LoVo (cell line): ENCODE data around the gene IQCH.
"Not testable (repeated sequence)": the region's sequence is repeated elsewhere in the genome, so short reads cannot be mapped to it uniquely, and the experiment has no call there.

Experiments used
- DNase-seq: peaks from one replicate; pipeline ENCODE4 v3.0.0-alpha.2; 2016; ENCODE audit warnings: low spot score

Gene IQCH

DNA sequence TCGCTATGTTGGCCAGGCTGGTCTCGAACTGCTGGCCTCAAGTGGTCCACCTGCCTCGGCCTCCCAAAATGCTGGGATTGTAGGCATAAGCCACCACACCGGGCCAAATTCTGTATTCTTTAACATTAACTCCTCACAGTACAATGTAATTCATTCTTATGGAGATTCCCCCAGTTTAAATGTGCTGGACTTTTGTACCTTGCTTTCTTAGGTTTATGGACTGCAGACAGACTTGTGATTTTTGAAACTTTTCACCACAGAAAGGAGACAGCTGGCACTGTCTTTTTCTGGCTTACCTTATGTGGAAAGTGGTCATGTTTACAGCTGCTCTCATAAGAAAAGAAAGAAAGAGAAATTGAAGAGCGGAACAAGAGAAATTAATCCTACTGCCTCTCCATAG lies 103.8 kb downstream of the IQCH start:
- DNase-seq: no peak

DNA sequence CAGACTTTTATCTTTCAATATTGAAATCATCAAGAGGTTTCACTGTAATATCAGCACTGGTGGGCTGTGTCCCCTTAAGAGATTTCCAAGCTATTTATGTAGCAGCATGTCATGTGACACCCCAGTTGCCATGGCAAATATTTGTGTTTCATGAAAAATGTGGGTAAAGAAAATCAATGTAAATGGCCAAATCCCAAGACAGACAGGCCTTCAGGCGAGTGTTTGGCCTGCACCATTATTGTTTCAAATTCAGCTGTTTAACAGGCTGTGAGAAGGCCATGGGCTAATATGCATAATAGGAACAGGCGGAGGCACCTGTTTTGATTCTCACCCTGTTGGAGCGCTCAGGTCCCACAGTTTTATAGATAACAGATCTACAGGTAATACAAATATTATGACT lies 104.2 kb downstream of the IQCH start:
- no peak for DNase-seq

DNA sequence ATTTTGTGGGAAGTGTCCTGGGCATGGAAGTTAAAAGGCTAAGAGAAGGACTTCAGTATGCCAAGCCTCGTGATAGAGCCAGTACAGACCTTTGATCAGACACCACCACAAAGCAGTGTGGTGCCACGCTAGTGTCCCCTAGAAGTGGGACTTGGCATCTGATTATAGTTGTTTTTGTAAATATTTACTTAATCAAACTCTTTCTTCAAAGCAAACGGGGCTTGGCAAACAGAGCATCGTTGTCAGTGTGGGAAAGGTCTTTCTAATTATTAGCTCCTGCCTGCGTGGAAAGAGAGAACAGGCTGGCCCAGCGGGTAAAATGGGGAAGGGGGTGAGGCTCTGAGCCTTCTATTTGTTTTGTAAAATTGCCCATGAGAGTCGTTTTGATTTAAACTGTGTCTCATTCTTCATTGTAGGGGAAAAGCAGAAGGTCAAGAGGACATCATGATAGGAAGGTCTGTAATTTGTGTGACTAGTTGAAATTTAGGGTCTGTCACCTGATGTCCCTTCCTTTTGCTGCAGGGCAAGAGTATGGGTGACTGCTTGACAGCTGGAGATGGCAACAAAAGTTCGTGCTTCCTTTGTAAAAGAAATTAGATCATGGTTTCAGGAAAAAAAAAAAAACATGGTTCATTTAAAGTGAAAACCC lies 105.0 kb downstream of the IQCH start:
- no peak for DNase-seq

DNA sequence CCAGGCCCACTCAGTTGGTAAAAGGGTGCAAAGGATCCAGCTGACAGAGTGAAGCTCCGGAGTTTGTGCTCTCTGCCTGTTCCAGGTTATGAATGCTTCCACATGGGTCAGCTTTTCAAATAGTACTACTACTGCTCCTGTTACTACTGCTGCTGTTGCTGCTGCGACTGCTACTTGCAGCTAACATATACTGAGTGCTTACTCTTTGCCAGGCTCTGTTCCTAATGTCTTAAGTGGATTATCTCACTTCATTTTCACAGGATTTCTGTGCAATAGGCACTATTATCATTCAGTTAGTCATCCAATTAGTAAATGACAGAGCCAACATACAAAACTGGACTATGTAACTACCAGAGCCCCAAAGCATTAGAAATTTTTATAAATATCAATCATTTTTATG lies 106.5 kb downstream of the IQCH start:
- no peak for DNase-seq

DNA sequence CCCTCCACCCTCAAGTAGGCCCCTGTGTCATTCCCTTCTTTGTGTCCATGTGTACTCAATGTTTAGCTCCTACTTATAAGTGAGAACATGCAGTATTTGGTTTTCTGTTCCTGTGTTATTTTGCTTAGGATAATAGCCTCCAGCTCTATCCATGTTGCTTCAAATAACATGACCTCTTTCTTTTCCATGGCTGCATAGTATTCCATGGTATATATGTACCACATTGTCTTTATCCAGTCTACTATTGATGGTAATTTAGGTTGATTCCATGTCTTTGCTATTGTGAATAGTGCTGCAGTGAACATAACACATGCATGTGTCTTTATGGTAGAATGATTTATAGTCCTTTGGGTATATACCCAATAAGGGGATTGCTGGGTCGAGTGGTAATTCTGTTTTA lies 109.1 kb downstream of the IQCH start:
- DNase-seq: not testable (repeated sequence)

DNA sequence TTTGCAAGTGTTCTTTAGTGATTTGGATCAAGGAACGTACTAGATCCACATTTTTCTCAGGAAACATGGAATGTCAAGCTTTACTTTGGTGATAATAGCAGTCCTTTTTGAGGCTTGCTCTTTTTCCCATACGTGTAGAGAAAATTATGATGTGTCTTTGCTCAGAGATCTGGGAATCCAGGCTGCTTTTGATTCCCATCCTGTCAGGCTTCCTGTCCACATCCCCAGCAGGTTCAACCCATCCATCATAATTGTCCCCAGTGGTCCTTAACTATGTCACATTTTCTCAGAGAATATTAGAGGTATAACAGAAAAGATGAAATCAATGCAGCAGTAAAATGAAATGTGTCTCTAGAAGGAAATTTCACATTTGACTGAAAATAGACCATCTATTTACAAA lies 111.4 kb downstream of the IQCH start:
- no peak for DNase-seq

DNA sequence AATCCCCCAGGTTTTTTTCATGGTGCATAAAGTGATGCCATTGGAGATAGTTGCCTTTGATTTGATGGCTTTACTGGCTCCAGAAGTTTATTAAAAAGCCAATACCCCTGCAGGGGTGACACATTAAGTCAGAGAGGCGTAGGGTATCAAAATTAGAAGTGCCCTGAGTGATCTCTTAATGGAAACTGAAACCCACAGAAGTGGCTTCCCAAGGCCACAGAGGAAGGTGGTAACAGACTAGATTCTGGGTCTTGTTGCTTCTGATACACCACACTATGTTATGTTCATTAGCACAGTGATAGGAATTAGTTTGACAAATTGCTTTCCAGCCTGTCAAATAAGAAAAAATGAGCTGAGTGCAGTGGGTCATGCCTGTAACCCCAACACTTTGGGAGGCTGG lies 112.3 kb downstream of the IQCH start:
- no peak for DNase-seq

DNA sequence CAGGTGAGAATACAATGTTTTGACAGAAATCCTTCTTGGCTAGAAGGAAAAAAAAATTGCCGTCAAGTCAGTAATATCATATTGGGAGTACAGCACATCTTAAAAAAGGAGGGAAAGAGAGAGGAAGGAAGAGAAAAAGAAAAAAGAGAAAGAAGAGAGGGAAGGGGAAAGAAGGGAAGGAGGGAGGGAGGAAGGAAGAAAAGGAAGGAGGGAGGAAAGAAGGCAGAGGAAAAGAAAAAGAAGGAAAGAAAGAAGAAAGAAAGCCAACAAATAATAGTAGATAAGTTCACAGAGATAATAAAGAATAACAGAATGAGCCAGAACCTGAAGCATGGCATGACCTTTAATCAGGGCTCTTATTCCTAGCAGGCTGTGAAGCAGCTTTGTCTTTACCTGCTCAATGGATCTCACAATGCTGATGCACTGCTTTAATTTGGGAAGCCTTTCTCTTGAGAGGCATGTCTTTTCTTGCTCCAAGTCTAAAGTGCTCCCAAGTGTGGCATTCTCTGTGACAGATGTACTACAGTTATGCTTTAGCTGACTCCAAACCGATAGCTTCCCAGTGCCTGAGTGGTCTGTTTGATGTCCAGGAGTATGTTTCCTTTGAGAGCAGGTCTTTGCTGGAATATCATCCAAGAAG lies 114.9 kb downstream of the IQCH start:
- no peak for DNase-seq

DNA sequence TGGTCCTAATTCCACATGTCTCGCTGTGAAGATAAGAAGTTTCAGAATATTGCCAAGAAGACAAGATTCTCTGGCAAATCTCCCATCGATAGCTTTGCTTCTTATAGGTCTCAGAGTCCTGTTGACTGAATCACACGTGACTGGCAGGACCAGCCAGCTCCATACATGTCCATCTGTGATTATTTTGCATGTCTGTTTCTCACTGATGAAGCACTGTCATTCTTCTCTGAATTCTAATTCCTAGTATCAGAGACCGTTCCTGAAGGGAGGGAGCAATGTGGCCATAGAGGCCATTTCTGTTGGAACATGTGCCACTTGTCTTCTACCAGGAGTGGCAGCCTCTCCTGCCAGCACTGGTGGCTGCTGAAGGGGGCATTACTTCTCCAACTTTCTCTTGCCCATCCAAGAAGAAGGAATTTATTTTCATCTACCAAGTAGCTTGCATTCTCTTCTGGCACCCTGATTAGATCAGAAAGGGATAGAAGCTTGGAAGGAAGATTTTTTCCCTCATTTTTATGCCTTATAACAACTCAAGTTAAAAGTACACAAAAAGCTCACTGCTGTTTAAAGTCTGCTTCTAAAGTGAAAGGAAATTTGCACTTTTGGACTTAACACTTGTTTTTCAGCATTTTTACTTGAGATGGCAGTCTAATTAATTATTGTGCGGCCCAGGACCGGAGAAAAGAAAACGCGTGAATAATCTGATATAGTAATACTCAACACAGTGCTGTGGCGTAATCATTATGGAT lies 115.8 kb downstream of the IQCH start:
- DNase-seq: no peak

DNA sequence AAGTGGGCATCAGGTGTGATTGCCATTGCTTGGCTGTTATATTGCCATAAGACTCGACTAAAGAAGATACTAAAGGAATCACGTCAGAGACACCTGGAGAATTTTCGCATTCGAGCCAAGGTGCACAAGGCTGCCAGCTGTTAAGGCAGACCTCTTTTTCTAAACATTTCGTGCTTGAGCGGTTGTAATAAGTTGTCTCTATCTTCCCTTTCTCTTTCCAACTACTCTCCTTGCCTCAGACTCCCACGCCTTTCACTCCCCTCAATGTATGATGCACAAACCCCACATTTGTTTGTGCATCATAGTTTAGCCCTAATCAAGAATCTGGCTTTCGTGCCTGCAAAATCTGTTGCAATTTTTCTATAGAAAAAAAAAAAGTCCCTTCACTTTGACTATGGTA lies 118.0 kb downstream of the IQCH start:
- no peak for DNase-seq

DNA sequence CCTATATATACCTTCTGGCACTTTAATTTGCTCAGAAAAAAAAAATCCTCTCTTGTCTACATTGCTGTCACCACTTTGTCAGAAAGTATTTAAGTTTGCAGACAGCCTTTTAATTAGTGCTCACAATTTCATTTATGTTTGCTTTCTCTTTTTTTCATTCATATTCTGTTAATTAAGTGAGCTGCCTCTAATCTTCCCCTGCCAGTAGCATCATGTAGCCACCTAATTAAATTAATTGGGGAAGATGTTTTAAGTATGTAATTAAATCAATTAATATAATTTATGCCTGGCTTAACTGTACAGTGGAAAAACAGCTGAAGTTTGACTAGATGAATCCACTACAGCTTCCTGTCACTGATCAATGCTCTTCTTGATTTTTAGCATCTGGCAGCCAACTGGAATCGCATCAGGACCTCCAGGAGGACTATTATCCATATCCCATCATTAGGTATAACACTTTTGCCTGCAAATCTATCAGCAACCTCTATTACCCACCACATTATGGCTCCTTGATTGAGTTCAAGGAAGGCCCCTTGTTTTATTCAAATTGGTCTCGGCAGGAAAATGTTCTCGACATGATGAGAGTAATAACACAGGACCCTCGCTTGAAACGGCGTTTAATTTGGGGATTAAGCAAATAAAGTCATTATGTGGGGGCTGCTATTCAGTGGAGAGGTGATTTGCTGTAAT lies 118.5 kb downstream of the IQCH start:
- DNase-seq: no peak

DNA sequence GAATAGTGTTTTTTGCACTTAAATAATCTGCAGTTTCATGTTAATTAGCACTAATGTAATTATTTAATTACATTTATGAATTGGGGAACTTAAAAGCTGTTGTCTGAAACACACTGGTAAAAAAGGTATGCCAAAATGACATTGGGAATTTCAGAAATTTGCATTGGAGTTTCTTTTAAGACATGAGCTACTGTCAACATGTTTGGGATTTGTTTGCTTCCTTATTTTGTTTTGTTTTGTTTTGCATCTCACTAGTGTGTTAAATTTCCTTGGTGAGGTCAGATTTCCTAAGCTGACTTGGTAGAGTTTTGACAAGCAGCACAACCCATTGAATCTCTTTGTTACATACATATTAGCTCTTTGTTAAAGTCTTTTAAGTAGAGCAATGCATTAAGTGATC lies 119.4 kb downstream of the IQCH start:
- DNase-seq: no peak

DNA sequence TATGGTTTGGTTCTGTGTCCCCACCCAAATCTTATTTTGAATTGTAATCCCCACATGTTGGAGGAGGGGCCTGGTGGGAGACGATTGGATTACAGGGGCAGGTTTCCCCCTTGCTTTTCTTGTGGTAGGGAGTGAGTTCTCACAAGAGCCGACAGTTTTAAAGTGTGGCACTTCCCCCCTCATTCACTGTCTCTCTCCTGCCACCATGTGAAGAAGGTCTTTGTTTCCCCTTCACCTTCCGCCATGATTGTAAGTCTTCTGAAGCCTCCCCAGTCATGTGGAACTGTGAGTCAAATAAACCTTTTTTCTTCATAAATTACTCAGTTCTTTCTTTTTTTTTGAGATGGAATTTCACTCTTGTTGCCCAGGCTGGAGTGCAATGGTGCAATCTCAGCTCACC lies 124.9 kb downstream of the IQCH start:
- no peak for DNase-seq

DNA sequence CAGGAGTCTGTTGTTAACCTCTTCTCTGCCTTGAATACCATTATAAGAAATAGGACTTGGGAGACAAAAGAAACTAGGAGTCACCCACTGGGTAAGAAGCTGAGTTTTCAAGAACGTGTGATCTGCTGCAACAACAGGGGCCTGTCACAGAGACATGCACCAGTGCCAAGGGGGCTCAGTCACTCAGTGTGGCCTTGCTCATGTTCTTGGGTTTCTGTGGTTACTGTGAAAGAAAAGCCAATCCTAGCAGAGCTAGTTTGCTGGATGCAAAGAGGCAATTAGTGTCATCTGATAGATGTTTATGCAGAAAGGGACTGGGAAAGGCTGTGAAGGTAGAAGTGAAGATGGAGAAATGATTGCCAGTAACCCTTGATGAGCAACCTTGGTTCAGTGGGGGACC lies 126.3 kb downstream of the IQCH start:
- DNase-seq: no peak

DNA sequence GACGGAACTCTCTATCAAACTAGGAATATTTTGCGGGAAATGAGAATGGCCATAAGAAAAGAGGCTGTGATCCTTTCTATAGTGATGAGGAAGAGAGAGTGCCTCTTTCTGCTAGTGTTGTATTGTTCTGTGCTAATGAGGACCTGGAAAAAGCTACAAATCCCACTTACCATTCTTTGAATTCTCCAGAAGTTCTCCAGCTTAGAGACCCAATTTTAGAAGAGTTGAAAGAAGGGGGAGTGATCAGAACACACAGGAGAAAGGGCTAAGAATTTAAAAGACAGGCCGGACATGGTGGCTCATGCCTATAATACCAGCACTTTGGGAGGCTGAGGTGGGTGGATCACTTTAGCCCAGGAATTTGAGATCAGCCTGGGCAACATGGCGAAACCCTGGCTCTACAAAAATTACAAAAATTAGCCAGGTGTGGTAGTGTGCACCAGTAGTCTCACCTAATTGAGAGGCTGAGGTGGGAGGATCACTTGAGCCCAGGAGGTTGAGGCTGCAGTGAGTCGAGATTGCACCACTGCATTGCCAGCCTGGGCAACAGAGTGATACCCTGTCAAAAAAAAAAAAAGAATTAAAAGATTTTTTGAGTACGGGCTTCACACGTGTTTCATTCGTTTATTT lies 126.9 kb downstream of the IQCH start:
- no peak for DNase-seq

DNA sequence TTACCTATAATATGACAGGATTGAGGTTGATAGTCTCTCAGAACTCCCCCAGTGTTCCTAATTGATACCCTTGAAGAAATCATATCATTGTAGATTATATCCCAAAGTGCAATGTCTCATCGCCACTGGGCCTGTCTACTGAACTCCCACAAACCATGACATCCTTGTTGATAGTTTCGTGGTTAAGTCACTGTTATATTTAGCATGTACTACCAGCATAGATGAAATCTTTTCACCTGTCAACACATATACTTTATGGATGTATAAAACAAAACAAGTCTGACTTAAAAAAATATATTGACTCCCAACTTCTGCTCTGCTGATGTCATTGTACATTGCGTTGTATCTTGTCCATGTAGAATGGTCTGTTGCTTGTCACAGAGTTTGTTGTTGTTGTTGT lies 128.1 kb downstream of the IQCH start:
- no peak for DNase-seq

DNA sequence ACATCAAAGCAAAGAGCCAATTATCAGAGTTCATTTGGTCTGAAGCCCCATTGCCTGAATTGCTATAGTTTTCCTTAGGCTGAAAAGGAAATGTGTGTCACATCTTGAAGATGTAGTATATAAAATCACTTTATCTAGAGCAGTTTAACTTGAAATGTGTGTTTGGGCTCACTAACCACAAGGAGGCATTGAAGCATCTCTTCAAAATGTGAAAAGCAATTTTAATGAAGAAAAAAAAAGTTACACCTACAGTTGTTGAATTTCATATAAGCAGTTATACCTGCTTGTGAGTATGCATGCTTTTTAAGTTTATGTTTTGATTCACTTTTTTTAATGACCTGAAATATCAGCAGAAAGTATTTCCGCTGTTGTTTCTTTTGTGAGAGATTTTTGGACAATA lies 129.3 kb downstream of the IQCH start:
- DNase-seq: no peak

DNA sequence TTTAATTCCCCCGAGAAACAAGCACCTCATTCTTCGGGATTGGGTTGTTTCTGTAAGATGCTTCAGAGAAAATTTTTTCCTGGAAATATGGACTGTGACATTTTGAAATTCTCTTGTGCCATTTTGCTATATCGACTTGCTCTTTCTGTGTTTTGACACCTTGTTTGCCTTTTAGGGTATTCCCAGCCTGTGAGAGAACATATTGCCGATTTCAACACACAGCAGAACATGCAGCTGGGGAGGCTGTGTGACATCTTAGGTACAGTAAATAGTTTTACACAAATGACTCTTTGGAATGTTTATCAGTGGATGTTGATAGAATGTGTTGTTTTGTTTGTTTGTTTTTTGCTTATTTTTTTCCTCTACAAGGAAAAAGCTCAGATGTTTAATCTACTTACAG lies 130.2 kb downstream of the IQCH start:
- no peak for DNase-seq

DNA sequence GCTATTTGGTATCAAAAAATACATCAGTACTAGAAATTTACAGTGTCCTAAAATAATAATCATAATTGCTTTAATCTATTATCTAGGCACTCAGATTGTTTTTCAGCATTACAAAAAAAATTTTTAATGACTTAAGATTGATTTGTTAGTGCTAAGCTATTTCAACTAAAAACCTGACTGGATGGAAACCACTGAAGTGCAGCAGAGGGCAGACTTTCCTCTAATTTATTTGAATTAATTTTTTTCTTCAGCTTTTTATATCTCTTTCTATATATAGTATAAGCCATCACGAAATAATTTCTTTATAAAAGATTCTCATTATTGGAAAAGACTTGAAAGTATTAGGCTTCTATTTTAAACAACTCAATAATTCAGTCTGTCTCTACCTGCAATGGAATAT lies 131.4 kb downstream of the IQCH start:
- DNase-seq: no peak

DNA sequence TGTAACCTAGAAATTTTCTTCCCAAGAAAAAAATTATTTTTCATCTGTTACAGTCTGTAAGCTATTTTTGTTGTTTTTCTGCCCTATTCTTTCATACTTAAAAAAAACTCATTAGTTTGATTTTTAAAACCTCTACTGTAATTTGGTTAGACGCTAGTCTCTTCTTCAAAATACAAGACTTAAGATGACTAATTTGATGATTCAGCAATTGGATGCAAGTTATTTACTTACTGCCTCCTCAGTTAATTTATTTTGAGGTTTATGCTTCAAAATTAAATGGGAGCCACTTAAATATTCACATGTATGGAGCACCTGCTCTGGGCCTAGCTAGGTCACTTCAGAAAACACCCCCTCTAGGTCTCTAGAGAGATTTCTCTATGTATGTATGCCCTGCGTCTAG lies 132.4 kb downstream of the IQCH start:
- DNase-seq: no peak

DNA sequence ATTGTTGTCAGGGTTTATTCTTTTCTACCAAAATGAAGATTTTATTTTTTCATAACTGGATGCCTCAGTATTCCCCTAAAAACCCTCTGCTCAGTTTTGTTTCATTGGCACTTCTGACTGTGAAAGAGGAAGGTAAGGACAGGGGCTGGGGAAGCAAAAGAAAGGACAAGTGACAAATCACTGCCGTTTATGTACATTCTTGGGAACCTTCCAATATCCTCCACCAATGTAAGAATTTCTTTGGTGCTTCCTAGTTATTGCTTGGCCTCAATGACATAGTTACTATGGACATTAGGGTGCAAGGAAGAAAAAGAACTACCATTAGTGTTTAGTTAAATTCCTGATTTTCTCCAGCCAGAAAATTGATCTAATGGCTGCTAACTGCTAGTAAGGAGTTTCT lies 135.4 kb downstream of the IQCH start:
- no peak for DNase-seq

DNA sequence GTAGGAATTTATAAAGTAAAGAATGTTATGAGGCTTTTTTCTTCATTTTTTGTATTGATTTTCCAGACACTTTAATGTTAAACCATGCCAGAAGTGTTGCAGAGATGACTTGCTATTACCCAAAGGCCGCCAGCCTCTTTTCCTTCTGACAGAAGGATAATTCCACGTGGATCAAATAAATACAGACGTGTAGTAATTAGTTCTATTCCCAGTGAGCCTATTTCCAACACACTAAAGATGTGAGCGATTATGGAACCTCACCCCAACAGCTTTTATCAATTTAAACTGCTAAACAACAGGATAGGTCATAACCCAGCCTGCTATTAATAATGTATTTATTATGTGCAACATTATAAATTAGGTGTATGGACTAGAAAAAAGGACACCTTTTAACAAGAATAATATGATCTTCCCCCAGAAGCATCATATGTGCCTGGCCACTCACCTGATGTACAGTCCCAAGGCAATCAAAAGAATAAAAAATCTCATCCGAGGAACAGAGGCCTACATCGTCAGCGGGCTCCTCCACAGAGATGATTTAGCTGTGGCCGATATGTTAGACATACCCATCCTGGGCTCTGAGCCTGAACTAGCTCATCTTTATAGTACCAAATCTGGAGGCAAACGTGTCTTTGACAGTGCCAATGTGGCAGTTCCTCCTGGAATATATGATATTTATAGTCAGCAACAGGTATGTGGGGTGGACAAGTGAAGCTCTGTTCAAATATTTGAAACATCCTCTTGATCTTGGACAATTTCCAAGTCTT lies 140.5 kb downstream of the IQCH start:
- DNase-seq: no peak
